Dendritic cell treated with granulocyte-macrophage colony-stimulating factor and Interleukin-4, amounts not matched to agents 40 ng/mL and 50 ng/mL, for 4 days (primary cell): ENCODE results near the gene HTR5A.

ENCODE experiments used
- H3K27ac Mint-ChIP-seq: one replicate; pipeline ENCODE4 v1.8.0; 2022; ENCODE audit warnings: mild to moderate bottlenecking, mixed read lengths
- H3K27me3 Mint-ChIP-seq: one replicate; pipeline ENCODE4 v1.8.0; 2022; ENCODE audit warnings: mild to moderate bottlenecking, mixed read lengths
- H3K36me3 Mint-ChIP-seq: one replicate; pipeline ENCODE4 v1.8.0; 2022; ENCODE audit warnings: low read depth, mixed read lengths
- H3K4me1 Mint-ChIP-seq: one replicate; pipeline ENCODE4 v1.8.0; 2022; ENCODE audit warnings: low read depth, mixed read lengths
- H3K4me3 Mint-ChIP-seq: one replicate; pipeline ENCODE4 v1.8.0; 2022; ENCODE audit warnings: mild to moderate bottlenecking, moderate library complexity, mixed read lengths
- H3K9me3 Mint-ChIP-seq: one replicate; pipeline ENCODE4 v1.8.0; 2022; ENCODE audit warnings: mixed read lengths
- intact Hi-C: fragments of 100-400 bp; cut with micrococcal nuclease; formaldehyde crosslinking; loops from one replicate; pipeline ENCODE4 v1.15.0; 2022

The HTR5A gene

GRCh38 chr7:155136619-155137243, 66.6 kb downstream of the HTR5A start:
- intact Hi-C loops: no loop called here
- no peaks in the 10 kb centered on the region for H3K9me3 Mint-ChIP-seq
- no peak overlapping the region for H3K4me3 Mint-ChIP-seq
- no peaks in the 10 kb centered on the region for H3K4me1 Mint-ChIP-seq
- H3K27ac Mint-ChIP-seq: no peak overlapping the region
- H3K27me3 Mint-ChIP-seq: no peaks in the 10 kb centered on the region
- no peaks in the 10 kb centered on the region for H3K36me3 Mint-ChIP-seq
